IPS-11a (cell line): ENCODE results near the gene CC2D1B.

Source experiments
- H3K4me3 ChIP-seq: one replicate; pipeline ENCODE4 v1.5.1; 2013; ENCODE audit warnings: low read depth, low read length, control low read depth

The CC2D1B gene

GRCh38 chr1:52360595-52360968 lies 5.4 kb downstream of the CC2D1B start:
- no peak overlapping the region for H3K4me3 ChIP-seq

GRCh38 chr1:52359676-52360594 lies 6.1 kb downstream of the CC2D1B start:
- H3K4me3 ChIP-seq: no peak overlapping the region

GRCh38 chr1:52358851-52359497 lies 7.0 kb downstream of the CC2D1B start:
- H3K4me3 ChIP-seq: no peak overlapping the region

- H3K4me3 ChIP-seq: no peak overlapping the region
These were observed 8.6 kb downstream of the CC2D1B start for GRCh38 chr1:52357397-52357796.

GRCh38 chr1:52356818-52357355 lies 9.1 kb downstream of the CC2D1B start:
- no peak overlapping the region for H3K4me3 ChIP-seq

- no peak overlapping the region for H3K4me3 ChIP-seq
These were observed 10.0 kb downstream of the CC2D1B start for GRCh38 chr1:52355847-52356505.

- no peak overlapping the region for H3K4me3 ChIP-seq
These were observed 10.6 kb downstream of the CC2D1B start for GRCh38 chr1:52355436-52355835.

GRCh38 chr1:52352690-52353089 lies 13.3 kb downstream of the CC2D1B start:
- no peak overlapping the region for H3K4me3 ChIP-seq

GRCh38 chr1:52348704-52349300 lies 17.2 kb downstream of the CC2D1B start:
- no peak overlapping the region for H3K4me3 ChIP-seq

GRCh38 chr1:52346653-52347052 lies 19.4 kb downstream of the CC2D1B start:
- H3K4me3 ChIP-seq: no peak overlapping the region

- no peak overlapping the region for H3K4me3 ChIP-seq
These were observed 20.8 kb downstream of the CC2D1B start for GRCh38 chr1:52345252-52345651.

- H3K4me3 ChIP-seq: no peak overlapping the region
These were observed 22.0 kb downstream of the CC2D1B start for GRCh38 chr1:52343979-52344378.

- H3K4me3 ChIP-seq: no peak overlapping the region
These were observed 24.2 kb downstream of the CC2D1B start for GRCh38 chr1:52341655-52342260.

- H3K4me3 ChIP-seq: no peak overlapping the region
These were observed 28.6 kb downstream of the CC2D1B start for GRCh38 chr1:52337439-52337838.

- no peak overlapping the region for H3K4me3 ChIP-seq
These were observed 31.0 kb downstream of the CC2D1B start for GRCh38 chr1:52334906-52335528.

- H3K4me3 ChIP-seq: no peak overlapping the region
These were observed 33.6 kb downstream of the CC2D1B start for GRCh38 chr1:52332411-52332810.

GRCh38 chr1:52328615-52329014 lies 37.4 kb downstream of the CC2D1B start:
- H3K4me3 ChIP-seq: no peak overlapping the region

- no peak overlapping the region for H3K4me3 ChIP-seq
These were observed 40.2 kb downstream of the CC2D1B start for GRCh38 chr1:52325786-52326185.

GRCh38 chr1:52323731-52324130 lies 42.3 kb downstream of the CC2D1B start:
- no peak overlapping the region for H3K4me3 ChIP-seq

GRCh38 chr1:52321061-52321460 lies 44.9 kb downstream of the CC2D1B start:
- no peak overlapping the region for H3K4me3 ChIP-seq
